ENCODE results near the gene DYRK1B. TPM values are rescaled to one million over a fixed set of nuclear protein-coding genes. Genes with fewer than 3 reads are reported as not detected.
"Not testable (repeated sequence)": the region's sequence is repeated elsewhere in the genome, so short reads cannot be mapped to it uniquely, and the experiment has no call there.

DYRK1B gene
- polyA plus RNA-seq (2011; rRNA removed) (6.6 and 8.4 TPM in 2 replicates), polyA minus RNA-seq (2011; rRNA and poly(A)+ RNA removed) (15.1 and 17.1 TPM in 2 replicates)

DNA sequence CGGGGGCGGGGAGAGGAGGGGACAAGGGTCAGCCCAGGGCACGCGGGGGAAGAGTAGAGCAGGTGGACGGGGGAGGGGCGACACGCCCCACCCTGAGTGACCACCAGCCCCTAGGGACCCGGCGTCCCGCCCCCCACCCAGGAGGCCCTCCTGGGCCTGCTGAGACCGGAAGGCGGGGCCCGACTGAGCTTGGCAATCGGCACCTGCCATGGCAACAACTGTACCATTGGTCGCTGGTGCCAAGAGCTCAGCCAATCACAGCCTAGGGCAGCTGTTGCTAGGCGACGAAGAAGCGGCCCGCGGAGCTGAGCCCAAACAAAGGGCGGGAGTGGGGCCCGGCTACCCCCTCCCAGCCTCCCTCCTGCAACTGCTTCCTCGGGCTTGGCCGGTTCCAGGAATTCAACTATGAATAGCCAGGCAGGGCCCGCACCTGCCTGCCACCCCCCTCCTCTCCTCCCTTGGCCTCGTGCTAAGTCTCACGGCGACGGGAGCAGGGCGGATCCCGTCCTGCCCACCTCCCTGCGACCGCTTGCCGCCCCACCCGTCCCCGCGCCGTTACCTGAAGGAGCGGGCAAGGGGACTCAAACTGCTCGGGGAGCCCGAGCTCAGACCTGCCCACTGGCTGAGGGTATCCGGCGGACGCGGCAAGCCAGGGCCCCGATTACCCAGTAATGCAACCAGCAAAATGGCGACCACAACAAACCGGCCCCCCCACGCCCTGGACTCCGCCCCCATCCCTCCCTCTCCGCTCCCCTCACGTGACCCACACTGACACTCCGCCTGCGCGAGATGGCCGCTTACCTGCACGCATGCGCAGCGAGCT, at the start of gene DYRK1B:
Gene DYRK1B (minus strand): TSS at position 699 of the 823 bp plus-strand sequence. CDS start 2,295 bp downstream, outside the sequence.
- ChIA-PET CTCF (interaction anchor here (0.5 to 2.2 kb wide), 6 partner anchors 9 to 294 kb away, joined by 3 to 35 read pairs (median 5); partner anchors contain the start of genes EID2 and FBL), POLR2A (interaction anchor here (0.6 to 1.6 kb wide), 4 partner anchors 8 to 796 kb away, joined by 4 to 26 read pairs (median 8); partner anchors contain the start of gene FBL)
- Histone ChIP-seq H3K36me3 (ENCODE audit: control insufficient read depth, insufficient read depth, low read length) (peaks cover 25% of the 10 kb centered on the region), H3K4me3 (ENCODE audit: low read depth, low read length) (peak within 1 kb of the TSS; percentile 90), H3K27me3 (ENCODE audit: control insufficient read depth, insufficient read depth, low read length) (no peaks in the 10 kb centered on the region)
- DNase-seq (ENCODE audit: low read depth), result peak; percentile 76
- TF ChIP-seq, protein P1, sequence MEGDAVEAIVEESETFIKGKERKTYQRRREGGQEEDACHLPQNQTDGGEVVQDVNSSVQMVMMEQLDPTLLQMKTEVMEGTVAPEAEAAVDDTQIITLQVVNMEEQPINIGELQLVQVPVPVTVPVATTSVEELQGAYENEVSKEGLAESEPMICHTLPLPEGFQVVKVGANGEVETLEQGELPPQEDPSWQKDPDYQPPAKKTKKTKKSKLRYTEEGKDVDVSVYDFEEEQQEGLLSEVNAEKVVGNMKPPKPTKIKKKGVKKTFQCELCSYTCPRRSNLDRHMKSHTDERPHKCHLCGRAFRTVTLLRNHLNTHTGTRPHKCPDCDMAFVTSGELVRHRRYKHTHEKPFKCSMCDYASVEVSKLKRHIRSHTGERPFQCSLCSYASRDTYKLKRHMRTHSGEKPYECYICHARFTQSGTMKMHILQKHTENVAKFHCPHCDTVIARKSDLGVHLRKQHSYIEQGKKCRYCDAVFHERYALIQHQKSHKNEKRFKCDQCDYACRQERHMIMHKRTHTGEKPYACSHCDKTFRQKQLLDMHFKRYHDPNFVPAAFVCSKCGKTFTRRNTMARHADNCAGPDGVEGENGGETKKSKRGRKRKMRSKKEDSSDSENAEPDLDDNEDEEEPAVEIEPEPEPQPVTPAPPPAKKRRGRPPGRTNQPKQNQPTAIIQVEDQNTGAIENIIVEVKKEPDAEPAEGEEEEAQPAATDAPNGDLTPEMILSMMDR (IDR thresholded peaks at IDR 0.05; ENCODE audit: insufficient read depth, low read depth, low read length), result no peak

DNA sequence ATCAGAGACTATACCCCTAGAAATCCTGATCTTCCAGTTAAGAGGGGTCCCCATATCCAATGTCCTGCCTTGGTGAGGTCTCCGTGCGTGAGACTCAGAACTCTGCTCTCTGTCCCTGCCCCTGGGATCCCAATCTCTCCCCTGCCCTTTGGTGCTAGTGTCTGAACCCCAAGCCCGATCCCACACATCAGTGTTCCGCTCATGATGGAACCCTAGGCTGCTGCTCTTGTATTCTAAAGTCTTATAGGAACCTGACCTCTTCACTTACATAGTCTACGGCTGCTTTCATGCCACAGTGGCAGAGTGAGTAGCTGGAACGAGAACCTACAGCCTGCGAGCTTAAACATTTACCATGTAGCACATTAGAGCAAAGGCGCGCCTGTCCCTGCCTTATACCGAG, 48.7 kb upstream of the DYRK1B start:
- CTCF ChIA-PET; H3K4me3 ChIP-seq (ENCODE audit: low read depth, low read length): not testable (repeated sequence)

DNA sequence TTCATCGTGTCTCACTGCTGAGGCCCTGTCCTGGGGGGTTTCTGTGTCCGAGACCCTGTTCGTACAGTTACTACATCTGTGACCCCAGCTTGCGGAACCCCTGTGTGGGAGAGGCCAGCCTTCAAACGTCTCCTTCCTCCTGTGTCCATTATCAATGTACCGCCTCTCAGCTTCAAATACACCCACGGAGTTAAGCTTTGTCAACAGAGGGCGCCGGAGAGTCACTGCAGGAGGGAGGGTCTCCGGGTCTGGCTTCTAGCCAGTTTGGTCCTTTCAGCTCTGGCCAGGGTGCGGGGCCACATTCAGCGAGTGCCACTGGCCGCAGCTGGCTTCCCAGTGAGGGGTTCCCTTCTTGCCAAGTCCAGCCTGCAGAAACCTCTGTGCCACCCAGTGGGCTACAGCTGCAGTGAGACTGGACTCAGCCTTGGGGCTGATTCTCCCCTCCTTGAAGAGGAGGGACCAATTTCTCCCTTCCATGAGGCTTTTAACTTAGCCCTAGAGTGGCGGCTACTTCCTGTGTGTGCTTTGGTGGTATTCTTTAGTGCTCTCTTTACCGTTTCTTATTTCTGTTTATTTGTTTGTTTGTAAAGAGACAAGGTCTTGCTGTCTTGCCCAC, 47.6 kb upstream of the DYRK1B start:
- H3K4me3 ChIP-seq (ENCODE audit: low read depth, low read length); H3K36me3 ChIP-seq (ENCODE audit: control insufficient read depth, insufficient read depth, low read length); H3K27me3 ChIP-seq (ENCODE audit: control insufficient read depth, insufficient read depth, low read length); DNase-seq (ENCODE audit: low read depth); POLR2A ChIA-PET; CTCF ChIA-PET: not testable (repeated sequence)
- TF ChIP-seq, protein P1 (IDR thresholded peaks at IDR 0.05; ENCODE audit: insufficient read depth, low read depth, low read length), result 0 out of 2 replicates have a peak, but pooled peaks have one; percentile 20

More for the DNA sequence above, 48.7 kb upstream of the DYRK1B start:
- POLR2A ChIA-PET; H3K27me3 ChIP-seq (ENCODE audit: control insufficient read depth, insufficient read depth, low read length); DNase-seq (ENCODE audit: low read depth); H3K36me3 ChIP-seq (ENCODE audit: control insufficient read depth, insufficient read depth, low read length): not testable (repeated sequence)

DNA sequence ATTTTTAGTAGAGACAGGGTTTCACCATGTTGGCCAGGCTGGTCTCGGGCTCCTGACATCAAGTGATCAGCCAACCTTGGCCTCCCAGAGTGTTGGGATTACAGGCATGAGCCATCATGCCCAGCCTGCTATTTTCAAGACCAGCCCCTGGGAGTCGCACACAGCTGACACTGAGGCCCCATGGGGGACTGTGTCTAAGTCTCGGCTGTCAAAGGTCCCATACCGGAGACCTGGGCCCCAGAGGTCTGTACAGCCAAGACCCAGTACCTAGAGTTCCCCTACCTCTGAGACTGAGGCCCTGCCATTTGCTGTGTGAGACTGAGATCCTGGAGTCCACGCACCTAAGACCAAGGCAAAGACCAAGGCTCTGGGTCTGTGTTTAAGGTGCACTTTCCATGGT, 46.3 kb upstream of the DYRK1B start:
- POLR2A ChIA-PET; DNase-seq (ENCODE audit: low read depth); H3K36me3 ChIP-seq (ENCODE audit: control insufficient read depth, insufficient read depth, low read length); H3K27me3 ChIP-seq (ENCODE audit: control insufficient read depth, insufficient read depth, low read length); CTCF ChIA-PET; H3K4me3 ChIP-seq (ENCODE audit: low read depth, low read length): not testable (repeated sequence)

DNA sequence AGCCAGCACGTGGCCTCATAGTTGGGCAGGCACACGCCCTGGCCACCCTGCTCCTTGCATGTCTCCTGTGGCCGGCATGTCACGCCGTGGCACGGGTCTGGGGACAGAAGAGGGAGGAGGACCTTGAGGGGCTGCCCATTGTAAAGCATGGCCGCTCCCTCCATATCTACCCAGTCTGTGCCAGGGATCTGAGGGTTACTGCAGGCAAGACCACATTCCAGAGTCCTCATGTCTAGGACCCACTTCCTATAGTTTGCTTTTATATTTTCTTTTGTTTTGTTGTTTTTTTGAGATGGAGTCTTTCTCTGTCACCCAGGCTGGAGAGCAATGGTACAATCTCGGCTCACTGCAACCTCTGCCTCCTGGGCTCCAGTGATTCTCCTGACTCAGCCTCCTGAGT, 45.8 kb upstream of the DYRK1B start:
- H3K36me3 ChIP-seq (ENCODE audit: control insufficient read depth, insufficient read depth, low read length); POLR2A ChIA-PET; H3K4me3 ChIP-seq (ENCODE audit: low read depth, low read length); CTCF ChIA-PET; DNase-seq (ENCODE audit: low read depth); H3K27me3 ChIP-seq (ENCODE audit: control insufficient read depth, insufficient read depth, low read length): not testable (repeated sequence)

DNA sequence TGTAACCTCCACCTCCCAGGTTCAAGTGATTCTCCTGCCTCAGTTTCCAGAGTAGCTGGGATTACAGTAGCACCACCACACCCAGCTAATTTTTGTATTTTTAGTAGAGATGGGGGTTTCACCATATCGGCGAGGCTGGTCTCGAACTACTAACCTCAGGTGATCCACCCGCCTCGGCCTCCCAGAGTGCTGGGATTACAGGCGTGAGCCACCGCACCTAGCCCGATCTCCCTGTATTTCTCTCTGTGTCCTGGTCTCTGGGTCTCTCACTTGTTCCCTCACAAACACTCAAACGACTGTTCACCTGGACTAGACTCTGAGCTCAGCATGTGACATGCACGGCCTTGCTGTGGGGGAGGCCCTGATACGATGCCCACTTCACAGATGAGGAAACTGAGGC, 44.9 kb upstream of the DYRK1B start:
- H3K36me3 ChIP-seq (ENCODE audit: control insufficient read depth, insufficient read depth, low read length); DNase-seq (ENCODE audit: low read depth); H3K27me3 ChIP-seq (ENCODE audit: control insufficient read depth, insufficient read depth, low read length); CTCF ChIA-PET; H3K4me3 ChIP-seq (ENCODE audit: low read depth, low read length); POLR2A ChIA-PET: not testable (repeated sequence)

DNA sequence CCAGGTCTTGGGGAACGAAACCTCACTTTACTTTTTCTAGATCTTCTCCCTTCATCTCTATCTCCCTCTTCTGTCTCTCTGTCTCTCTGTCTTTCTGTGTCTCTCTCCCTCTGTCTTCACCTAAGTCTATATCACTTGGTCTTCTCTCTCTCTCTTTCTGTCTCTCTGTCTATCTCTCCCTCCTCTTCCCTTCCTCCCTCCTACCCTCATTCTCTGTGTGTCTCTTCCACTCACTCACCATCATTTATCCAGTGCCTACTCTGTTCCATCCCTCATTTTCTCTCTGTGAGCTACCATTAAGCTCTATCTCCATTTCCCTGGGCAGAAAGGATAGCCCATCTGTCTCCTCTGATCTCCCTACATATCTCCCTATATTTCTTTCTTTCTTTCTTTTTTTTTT, 44.4 kb upstream of the DYRK1B start:
- Histone ChIP-seq H3K36me3 (ENCODE audit: control insufficient read depth, insufficient read depth, low read length) (no peaks in the 10 kb centered on the region), H3K4me3 (ENCODE audit: low read depth, low read length) (no peak overlapping the region), H3K27me3 (ENCODE audit: control insufficient read depth, insufficient read depth, low read length) (no peaks in the 10 kb centered on the region)
- no peak for DNase-seq (ENCODE audit: low read depth)
- ChIA-PET POLR2A (no interaction called here), CTCF (no interaction called here)
- TF ChIP-seq, protein P1 (IDR thresholded peaks at IDR 0.05; ENCODE audit: insufficient read depth, low read depth, low read length), result no peak

DNA sequence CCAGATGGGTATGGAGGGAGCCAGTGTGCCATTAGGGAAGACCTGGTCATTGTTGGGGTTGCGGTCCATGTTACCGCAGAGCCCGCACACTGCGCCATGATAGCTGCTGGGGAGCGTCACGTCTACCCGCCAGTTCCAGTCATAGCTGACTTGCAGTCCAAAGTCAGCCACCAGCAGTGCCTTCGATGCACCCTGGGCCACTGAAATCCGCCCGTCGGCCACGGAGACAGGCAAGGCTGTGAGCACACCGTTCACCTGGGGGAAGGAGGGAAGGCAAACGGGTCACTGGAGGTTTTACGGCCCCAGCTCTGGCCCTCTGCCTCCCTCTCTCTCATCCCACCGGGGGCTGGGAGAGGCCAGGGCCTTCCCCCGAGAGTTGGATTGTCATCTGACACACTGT, 44.0 kb upstream of the DYRK1B start:
- CTCF ChIA-PET; H3K4me3 ChIP-seq (ENCODE audit: low read depth, low read length); H3K36me3 ChIP-seq (ENCODE audit: control insufficient read depth, insufficient read depth, low read length); POLR2A ChIA-PET; DNase-seq (ENCODE audit: low read depth); H3K27me3 ChIP-seq (ENCODE audit: control insufficient read depth, insufficient read depth, low read length): not testable (repeated sequence)

DNA sequence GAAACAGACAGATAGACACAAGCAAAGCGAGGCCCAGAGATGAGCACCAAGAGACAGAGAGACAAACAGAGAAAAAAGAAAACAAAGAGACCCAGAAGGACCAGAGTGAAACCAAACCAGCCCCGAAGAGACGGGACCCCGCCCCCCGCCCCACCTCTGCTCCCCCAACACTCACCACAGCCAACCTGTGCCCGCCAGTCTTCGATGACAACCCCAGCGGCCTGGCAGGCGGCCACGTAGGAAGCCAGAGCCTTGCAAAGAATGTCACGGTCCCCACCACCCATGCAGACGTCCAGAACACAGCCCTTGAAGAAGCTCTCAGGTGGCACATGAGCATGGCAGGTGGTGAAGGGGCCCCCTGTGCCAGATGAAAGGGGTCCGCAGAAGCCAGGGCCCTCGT, 43.5 kb upstream of the DYRK1B start:
- POLR2A ChIA-PET; DNase-seq (ENCODE audit: low read depth); H3K36me3 ChIP-seq (ENCODE audit: control insufficient read depth, insufficient read depth, low read length); CTCF ChIA-PET; H3K27me3 ChIP-seq (ENCODE audit: control insufficient read depth, insufficient read depth, low read length); H3K4me3 ChIP-seq (ENCODE audit: low read depth, low read length): not testable (repeated sequence)

DNA sequence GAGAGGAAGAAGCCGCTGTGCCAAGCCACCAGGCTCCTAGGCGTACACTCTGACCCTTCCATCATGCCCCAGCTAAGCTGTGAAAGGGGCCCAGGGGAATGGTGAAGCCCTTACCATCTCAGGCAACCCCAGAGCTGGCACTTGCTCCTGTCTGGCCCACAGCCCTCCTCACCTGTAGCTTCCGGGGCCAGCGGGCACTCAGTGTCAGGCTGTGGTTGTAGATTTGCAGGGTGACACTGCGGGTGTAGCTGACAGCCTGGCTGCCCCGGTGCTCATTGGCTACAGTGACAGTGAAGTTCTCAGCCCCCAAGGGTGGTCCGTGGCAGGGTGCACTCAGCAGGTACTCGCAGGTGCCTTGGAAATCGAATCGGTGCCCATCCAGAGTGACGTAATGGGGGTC, 42.5 kb upstream of the DYRK1B start:
- POLR2A ChIA-PET; H3K36me3 ChIP-seq (ENCODE audit: control insufficient read depth, insufficient read depth, low read length); CTCF ChIA-PET; DNase-seq (ENCODE audit: low read depth); H3K4me3 ChIP-seq (ENCODE audit: low read depth, low read length); H3K27me3 ChIP-seq (ENCODE audit: control insufficient read depth, insufficient read depth, low read length): not testable (repeated sequence)

Data from BJ (cell line).